Measurements from ENCODE around the gene FBXO48.
A peak's percentile ranks its signal among the peaks of the same experiment; 100 is the strongest.

Gene FBXO48

DNA sequence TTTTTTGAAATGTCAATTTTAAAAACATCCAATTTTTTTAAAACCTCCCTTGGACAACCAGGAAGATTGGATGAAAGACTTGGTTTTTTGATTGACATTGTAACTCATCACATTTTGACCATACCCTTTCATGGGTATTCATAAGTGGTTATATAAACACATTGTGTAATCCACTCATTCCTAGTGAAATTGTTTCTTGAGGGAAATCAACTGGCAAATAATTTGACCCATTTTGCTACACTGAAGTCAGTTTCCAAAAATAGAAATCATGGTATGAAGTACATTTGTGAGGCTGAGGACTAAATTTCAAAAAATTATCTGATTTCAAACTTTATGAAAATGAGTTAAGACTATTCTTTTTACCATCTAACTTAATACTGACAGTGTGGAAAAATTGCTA, 31.5 kb downstream of the FBXO48 start:
- DNase-seq (ENCODE audit: low read depth) = peak; percentile 69

DNA sequence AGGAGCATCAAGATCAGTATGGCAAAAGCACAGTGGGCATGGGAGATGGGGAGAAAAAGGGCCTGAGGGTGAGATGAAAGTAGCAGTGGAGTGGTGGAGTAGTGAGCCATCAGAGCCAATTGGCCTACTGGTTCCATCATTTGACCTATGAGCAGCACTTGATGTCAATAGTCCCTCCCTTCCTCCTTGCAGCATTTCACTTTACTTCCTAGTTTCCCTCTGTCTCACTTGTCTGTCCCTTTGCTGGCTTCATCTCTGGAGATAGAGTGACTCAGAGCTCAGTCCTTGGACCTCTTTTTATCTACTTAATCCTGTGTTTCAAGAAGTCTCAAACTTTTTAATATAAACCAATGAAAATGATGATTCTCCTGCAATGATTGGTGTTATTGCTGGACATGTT, 32.1 kb downstream of the FBXO48 start:
- DNase-seq (ENCODE audit: low read depth) = peak; percentile 21

- DNase-seq (ENCODE audit: low read depth) = no peak
Measured at GRCh38 chr2:68432696-68433658, 34.1 kb downstream of the FBXO48 start.

DNA sequence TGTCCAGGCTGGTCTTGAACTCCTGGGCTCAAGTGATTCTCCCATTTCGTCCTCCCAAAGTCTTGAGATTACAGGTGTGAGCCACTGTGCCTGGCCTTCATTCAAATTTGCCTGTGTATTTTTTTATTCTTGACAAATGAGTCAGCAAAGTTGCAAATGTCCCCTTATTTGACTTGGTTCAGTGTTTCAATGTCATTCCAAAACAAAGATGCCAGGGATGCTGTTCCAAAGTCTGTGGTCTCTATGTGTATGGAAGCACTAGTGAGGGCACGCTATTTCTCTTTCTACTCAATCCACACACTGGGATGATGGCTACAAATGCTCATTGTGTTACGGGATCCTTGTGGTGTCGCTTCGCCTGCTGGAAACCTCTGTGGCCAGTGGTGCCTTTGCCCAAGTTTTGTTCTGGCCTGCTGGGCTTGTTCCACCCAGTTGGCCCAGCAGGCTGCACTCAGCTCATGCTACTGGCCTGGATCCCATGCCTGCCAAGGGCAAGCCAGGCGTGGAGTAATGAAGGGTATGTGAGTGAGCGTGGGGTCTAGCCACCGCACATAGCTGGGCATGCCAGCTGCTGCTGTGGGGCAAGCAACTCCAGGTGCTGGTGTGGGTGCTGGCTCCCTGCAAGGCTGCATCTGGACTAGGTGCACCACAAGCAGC, 35.6 kb downstream of the FBXO48 start:
- no peak for DNase-seq (ENCODE audit: low read depth)

DNA sequence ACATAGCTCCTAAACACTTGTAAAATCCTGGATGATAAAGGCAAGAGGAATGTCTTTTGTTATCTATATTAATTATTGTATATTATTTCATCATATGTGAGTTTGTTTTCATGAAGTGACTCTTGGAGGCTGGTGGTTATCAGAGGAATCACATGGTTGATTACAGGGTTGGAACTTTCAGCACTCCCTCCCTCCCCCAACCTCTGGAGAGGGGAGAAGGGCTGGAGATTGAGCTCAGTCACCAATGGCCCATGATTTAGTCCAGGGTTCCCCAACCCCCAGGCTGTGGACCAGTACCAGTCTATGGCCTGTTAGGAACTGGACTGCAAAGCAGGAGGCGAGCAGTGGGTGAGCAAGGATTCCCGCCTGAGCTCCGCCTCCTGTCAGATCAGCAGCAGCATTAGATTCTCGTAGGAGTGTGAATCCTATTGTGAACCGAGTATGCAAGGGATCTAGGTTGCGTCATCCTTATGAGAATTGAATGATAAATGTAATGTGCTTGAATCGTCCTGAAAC, 37.7 kb downstream of the FBXO48 start:
- DNase-seq (ENCODE audit: low read depth) = no peak

DNA sequence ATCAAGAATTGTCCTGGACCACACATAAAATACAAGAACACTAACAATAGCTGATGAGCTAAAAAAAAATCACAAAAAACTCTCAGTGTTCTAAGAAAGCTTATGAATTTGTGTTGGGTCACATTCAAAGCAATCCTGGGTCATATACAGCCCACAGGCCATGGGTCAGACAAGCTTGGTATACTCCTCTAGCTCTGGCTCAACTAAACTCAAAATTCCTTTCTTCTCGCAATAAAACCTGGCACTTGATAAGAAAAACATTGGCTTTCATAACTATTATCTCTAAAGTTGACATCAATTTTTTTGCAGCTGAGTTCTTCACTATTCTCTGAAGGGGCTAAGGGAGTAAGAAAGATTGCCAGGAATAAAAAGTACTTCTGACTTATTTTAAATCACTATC, 38.3 kb downstream of the FBXO48 start:
- DNase-seq (ENCODE audit: low read depth) = no peak

DNA sequence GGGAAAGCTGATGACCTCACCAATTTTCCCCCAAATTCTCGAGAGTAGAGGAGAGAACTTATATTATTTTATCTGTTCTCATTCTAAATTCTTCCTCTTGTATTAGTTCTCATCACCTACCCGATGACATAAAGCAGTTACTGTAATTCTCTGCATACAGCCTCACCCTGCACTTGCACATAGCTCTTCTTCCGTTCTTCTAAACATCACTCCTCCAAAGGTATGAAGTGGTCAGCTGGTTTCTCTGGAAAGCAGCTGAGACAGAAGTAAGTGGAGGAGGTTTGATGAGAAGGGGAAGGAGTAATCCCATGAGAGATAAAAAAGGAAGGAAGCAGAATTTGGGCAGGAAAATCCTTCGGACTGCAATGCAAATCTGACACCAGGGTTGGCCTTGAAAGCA, 39.0 kb downstream of the FBXO48 start:
- no peak for DNase-seq (ENCODE audit: low read depth)

GRCh38 chr2:68426848-68427579, 40.1 kb downstream of the FBXO48 start:
- peak; percentile 50 for DNase-seq (ENCODE audit: low read depth)

- no peak for DNase-seq (ENCODE audit: low read depth)
Measured at GRCh38 chr2:68426446-68426845, 40.6 kb downstream of the FBXO48 start.

DNA sequence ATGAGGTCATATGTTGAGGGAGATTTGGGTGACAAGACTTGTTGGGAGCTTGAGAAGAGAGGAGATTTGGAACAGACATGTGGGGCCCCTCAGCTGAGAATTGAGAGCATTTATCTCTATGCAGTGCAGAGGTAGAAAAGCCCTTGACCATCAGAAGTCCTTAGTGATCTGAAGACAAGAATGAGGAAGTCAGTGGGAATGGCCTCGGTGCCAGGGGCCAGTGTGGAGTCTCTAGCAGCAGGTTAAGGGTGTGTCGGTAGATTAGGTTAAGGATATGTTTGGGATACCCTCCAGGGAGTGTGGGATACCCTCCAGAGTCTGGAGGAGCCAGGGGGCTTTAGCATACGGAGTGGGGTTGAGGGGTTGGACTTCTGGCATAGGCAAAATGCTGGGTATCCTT, 41.6 kb downstream of the FBXO48 start:
- no peak for DNase-seq (ENCODE audit: low read depth)

DNA sequence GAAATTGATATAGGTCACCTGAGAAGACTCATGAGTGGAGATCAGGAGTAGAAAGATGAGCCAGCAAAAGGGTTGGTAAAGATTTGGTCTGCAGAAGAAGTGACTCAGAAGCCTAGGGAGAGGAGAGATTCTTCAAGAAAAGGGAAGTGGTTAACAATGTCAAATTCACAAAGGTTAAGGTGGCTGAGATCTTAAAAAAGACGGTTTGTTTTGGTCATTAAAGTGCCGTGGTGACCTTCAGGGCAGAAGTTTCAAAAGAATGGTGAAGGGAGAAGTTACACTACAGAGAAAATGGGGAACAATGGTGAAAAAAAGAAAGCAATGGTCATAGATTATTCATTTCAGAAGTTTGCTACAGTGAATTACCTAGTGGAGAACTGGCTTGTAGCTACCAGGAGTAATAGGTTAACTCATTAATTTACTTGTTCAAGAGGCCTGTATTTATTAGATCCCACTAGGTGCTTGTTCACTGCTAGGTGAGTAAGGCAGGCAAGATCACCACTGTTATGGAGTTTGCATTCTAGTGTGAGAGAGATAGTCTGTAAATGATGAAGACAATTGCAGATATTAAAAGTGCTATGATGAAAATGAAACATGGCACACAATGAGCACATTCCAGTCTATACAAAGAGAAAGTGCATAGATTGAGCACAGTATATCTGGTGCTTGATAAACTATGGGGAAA, 43.0 kb downstream of the FBXO48 start:
- DNase-seq (ENCODE audit: low read depth) = no peak

GRCh38 chr2:68420254-68420910, 46.7 kb downstream of the FBXO48 start:
- peak; percentile 32 for DNase-seq (ENCODE audit: low read depth)

DNA sequence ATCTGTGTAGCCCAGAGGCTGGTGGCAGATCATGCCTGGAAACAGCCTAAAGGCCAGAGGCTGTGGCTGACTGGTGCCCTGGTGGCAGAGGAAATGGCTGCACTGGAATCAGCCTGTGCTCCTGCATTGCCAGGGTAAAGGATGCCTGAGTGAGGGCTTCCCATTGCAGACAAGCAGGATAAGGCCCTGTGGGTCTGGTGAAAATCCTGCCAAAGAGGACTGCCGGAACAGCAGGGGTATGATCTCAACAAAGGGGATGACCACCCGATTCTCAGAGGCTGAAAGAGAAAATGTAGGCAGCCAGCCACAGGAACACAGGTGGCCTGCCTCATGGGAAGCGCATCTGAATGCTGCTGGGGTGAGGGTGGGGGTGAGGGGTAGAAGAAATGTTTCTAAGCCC, 48.2 kb downstream of the FBXO48 start:
- DNase-seq (ENCODE audit: low read depth) = no peak

GRCh38 chr2:68418419-68418818, 48.7 kb downstream of the FBXO48 start:
- DNase-seq (ENCODE audit: low read depth) = no peak

DNA sequence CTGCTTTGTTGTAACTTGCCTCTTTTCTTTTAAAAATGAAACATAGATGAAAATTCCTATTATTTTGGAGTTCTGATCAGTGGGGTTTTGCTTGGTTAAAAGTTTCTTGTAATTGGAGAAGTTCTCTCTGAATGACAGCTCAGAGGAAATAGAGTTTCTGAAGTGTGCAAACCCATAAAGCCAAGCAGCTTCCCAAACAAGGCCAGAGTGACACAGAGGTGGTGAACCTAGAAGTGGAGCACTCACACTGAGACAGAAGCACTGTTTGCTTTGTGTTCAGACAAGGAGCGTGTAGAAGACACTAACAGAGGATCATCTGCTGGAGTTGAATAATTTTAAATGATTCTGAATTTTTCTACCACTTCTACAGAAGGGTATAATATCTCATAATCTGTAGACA, 49.2 kb downstream of the FBXO48 start:
- no peak for DNase-seq (ENCODE audit: low read depth)

GRCh38 chr2:68416081-68416675, 50.9 kb downstream of the FBXO48 start:
- DNase-seq (ENCODE audit: low read depth) = no peak

DNA sequence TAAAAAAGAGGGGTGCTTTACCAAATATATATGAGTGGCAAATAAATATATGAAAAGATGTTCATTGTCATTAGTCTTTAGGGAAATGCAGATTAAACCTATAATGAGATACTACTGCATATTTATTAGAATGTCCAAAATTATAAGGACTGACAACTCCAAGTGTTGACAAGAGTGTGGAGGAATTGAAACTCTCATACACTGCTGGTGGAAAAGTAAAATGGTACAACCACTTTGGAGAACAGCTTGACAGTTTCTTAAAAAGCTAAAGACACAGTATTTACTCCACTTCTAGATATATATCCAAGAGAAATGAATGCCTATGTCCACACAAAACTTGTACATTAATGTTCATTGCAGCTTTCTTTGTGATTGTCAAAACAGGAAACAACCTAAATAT, 51.6 kb downstream of the FBXO48 start:
- no peak for DNase-seq (ENCODE audit: low read depth)

- no peak for DNase-seq (ENCODE audit: low read depth)
Measured at GRCh38 chr2:68414876-68415275, 52.2 kb downstream of the FBXO48 start.

- no peak for DNase-seq (ENCODE audit: low read depth)
Measured at GRCh38 chr2:68414452-68414851, 52.6 kb downstream of the FBXO48 start.

DNA sequence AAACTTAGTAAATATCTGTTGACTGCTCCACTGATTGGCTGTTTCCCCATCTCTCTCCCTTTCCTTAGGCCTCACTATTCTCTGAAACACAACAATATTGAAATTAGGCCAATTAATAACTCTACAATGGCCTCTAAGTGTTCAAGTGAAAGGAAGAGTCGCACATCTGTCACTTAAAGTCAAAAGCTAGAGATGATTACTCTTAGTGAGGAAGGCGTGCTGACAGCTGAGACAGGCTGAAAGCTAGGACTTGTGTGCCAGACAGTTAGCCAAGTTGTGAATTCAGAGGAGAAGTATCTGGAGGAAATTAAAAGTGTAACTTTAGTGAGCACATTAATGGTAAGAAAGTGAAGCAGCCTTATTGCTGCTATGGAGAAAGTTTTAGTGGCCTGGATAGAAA, 53.6 kb downstream of the FBXO48 start:
- no peak for DNase-seq (ENCODE audit: low read depth)

Data from EH (cell line).